Measurements from ENCODE around the gene NDUFS5. TPM values are rescaled to one million over a fixed set of nuclear protein-coding genes. Genes with fewer than 3 reads are reported as not detected.

NDUFS5 gene
- polyA plus RNA-seq, 1 of the 3 experiments (the other 2 are of a cell fraction), result 881 TPM

GRCh38 chr1:39026866-39027507, 837 bp downstream of the NDUFS5 start:
- H3K4me2 ChIP-seq, result peak overlapping the region; percentile 89
- peaks cover 17% of the 10 kb centered on the region for H3F3A ChIP-seq (replicated peaks; ENCODE audit: insufficient read depth)
- peak overlapping the region; percentile 100 for H3K9ac ChIP-seq
- peak overlapping the region; percentile 90 to 99 for H3K27ac ChIP-seq (ENCODE audit: low read depth in 2 of 2, low read length in 1 of 2)
- no peak overlapping the region for H2AFZ ChIP-seq (ENCODE audit: low read depth)
- TF ChIP-seq SMC3 (IDR thresholded peaks at IDR 0.05; ENCODE audit: low read depth, low read length) (no peak), TCF12 (IDR thresholded peaks at IDR 0.05) (no peak), RCOR1 (IDR thresholded peaks at IDR 0.05; ENCODE audit: low read length) (no peak), TAF1 (IDR thresholded peaks at IDR 0.05; ENCODE audit: borderline replicate concordance, low read depth, low read length) (no peak), GATA2 (CRISPR knock-in tag; IDR thresholded peaks at IDR 0.05) (no peak), FOXJ3 (CRISPR knock-in tag; IDR thresholded peaks at IDR 0.05) (no peak), TEAD4 (IDR thresholded peaks at IDR 0.05; ENCODE audit: borderline replicate concordance, insufficient read depth) (no peak), PBX3 (IDR thresholded peaks at IDR 0.05) (no peak), RXRA (IDR thresholded peaks at IDR 0.05; ENCODE audit: borderline replicate concordance, low read depth) (no peak), MEF2A (IDR thresholded peaks at IDR 0.05; ENCODE audit: borderline replicate concordance, low read depth) (no peak)
- peaks cover 4 to 5% of the 10 kb centered on the region in 2 experiments; a peak in 2 of 4 replicates for H3K4me1 ChIP-seq (ENCODE audit: control insufficient read depth in 1 of 2, insufficient read depth in 2 of 2, low read depth in 1 of 2, low read length in 1 of 2)
- peaks cover 5% of the 10 kb centered on the region; the same call in 1 of the 2 replicates for H4K20me1 ChIP-seq (ENCODE audit: insufficient read depth)
- no peaks in the 10 kb centered on the region for H3K27me3 ChIP-seq (ENCODE audit: insufficient read depth)
- H3K9me3 ChIP-seq, result no peaks in the 10 kb centered on the region
- peaks cover 15 to 43% of the 10 kb centered on the region in 2 experiments for H3K36me3 ChIP-seq (replicated peaks in 1 of 2; ENCODE audit: control insufficient read depth in 1 of 2, insufficient read depth in 2 of 2, low read length in 1 of 2)
- DNase-seq, result no peak
- CTCF ChIA-PET, result interaction anchor here (0.8 to 2.3 kb wide), 6 partner anchors 30 to 165 kb away, joined by 3 to 5 read pairs (median 4); no protein-coding TSS in a partner anchor
- H3K9me2 ChIP-seq, result no peaks in the 10 kb centered on the region
- peaks cover 58% of the 10 kb centered on the region for H3K79me2 ChIP-seq (ENCODE audit: insufficient read depth)
- POLR2A ChIA-PET, result interaction anchor here (0.5 to 1.6 kb wide), 11 partner anchors 8 to 1327 kb away, joined by 3 to 10 read pairs (median 3); partner anchors contain the start of genes MYCBP, PPIE and RRAGC
- 17% methylated on average over 22 of the region's 30 CpGs for WGBS (ENCODE audit: low lambda C conversion rate)
- H3K4me3 ChIP-seq (ENCODE audit: low read depth in 2 of 2, low read length in 1 of 2), result peak overlapping the region; percentile 70 to 92

- Histone ChIP-seq H3K79me2 (ENCODE audit: insufficient read depth) (peaks cover 41% of the 10 kb centered on the region), H3F3A (replicated peaks; ENCODE audit: insufficient read depth) (peaks cover 15% of the 10 kb centered on the region), H3K9ac (no peak overlapping the region), H3K27ac (ENCODE audit: low read depth in 2 of 2, low read length in 1 of 2) (no peak overlapping the region), H2AFZ (ENCODE audit: low read depth) (no peak overlapping the region), H3K27me3 (ENCODE audit: insufficient read depth) (no peaks in the 10 kb centered on the region), H3K36me3 (replicated peaks in 1 of 2; ENCODE audit: control insufficient read depth in 1 of 2, insufficient read depth in 2 of 2, low read length in 1 of 2) (peaks cover 24 to 78% of the 10 kb centered on the region in 2 experiments), H3K9me3 (no peaks in the 10 kb centered on the region), H4K20me1 (ENCODE audit: insufficient read depth) (peaks cover 13% of the 10 kb centered on the region; the same call in 1 of the 2 replicates), H3K4me3 (ENCODE audit: low read depth in 2 of 2, low read length in 1 of 2) (no peak overlapping the region), H3K4me2 (no peak overlapping the region), H3K4me1 (ENCODE audit: control insufficient read depth in 1 of 2, insufficient read depth in 2 of 2, low read depth in 1 of 2, low read length in 1 of 2) (no peaks in the 10 kb centered on the region), H3K9me2 (no peaks in the 10 kb centered on the region)
- DNase-seq, result no peak
- TF ChIP-seq YY1 (IDR thresholded peaks at IDR 0.05; ENCODE audit: low read depth) (no peak), CHD2 (IDR thresholded peaks at IDR 0.05; ENCODE audit: low read length, partially characterized antibody) (no peak), TCF12 (IDR thresholded peaks at IDR 0.05) (no peak), EZH2phosphoT487 (IDR thresholded peaks at IDR 0.05; ENCODE audit: borderline replicate concordance, low read depth) (no peak), MXI1 (IDR thresholded peaks at IDR 0.05; ENCODE audit: low read depth, low read length) (no peak), SIN3A (IDR thresholded peaks at IDR 0.05; ENCODE audit: borderline replicate concordance, low read depth, low read length) (no peak), POLR2AphosphoS5 (IDR thresholded peaks at IDR 0.05; ENCODE audit: low read depth, low read length) (no peak), RXRA (IDR thresholded peaks at IDR 0.05; ENCODE audit: borderline replicate concordance, low read depth) (no peak), REST (IDR thresholded peaks at IDR 0.05; ENCODE audit: low read depth, low read length) (no peak), SMC3 (IDR thresholded peaks at IDR 0.05; ENCODE audit: low read depth, low read length) (no peak), USF2 (IDR thresholded peaks at IDR 0.05; ENCODE audit: borderline replicate concordance, low read depth, low read length) (no peak), FOXM1 (IDR thresholded peaks at IDR 0.05; ENCODE audit: low read depth) (no peak)
- CTCF ChIA-PET, result interaction anchor here (2.7 kb wide), 1 partner anchor 58 kb away, joined by 7 read pairs; no protein-coding TSS in a partner anchor
- POLR2A ChIA-PET, result interaction anchor here (0.7 to 2.1 kb wide), 2 partner anchors 8 to 47 kb away, joined by 4 to 10 read pairs; partner anchors contain the start of gene NDUFS5
- WGBS (ENCODE audit: low lambda C conversion rate), result 95% methylated on average over 6 of the region's 6 CpGs
Measured at GRCh38 chr1:39034114-39034654, 8.0 kb downstream of the NDUFS5 start.

Measured in SK-N-SH (cell line).